HG03521 (cell line): ENCODE data around the gene USP12.
"Not testable (repeated sequence)": the region's sequence is repeated elsewhere in the genome, so short reads cannot be mapped to it uniquely, and the experiment has no call there.

ENCODE experiments used
- ATAC-seq: cut with Tn5 transposase; IDR thresholded peaks from one replicate; pipeline ENCODE4 v1.9.1; 2021; ENCODE audit warnings: mild to moderate bottlenecking, moderate library complexity; ENCODE audit not compliant: unreplicated experiment

The USP12 gene

DNA sequence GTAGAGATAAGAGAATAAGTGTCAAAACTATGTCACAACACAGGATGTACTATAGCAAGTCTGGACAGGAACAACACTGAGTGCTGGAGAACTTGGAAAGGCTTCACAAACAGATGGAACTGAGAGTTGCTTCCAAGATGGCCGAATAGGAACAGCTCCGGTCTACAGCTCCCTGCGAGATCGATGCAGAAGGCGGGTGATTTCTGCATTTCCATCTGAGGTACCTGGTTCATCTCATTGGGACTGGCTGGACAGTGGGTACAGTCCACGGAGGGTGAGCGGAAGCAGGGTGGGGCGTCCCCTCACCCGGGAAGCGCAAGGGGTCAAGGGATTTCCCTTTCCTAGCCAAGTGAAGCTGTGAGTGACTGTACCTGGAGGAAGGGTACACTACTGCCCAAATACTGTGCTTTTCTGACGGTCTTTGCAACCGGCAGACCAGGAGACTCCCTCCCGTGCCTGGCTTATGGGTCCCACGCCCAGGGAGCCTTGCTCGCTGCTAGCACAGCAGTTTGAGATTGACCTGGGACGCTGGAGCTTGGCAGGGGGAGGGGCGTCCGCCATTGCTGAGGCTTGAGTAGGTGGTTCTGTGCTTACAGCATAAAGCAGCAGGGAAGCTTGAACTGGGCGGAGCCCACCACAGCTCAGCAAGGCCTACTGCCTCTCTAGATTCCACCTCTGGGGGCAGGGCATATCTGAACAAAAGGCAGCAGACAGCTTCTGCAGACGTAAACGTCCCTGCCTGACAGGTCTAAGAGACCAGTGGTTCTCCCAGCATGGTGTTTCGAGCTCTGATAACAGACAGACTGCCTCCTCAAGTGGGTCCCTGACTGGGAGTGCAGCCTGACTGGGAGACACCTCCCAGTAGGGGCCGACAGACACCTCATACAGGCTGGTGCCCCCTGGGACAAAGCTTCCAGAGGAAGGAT is 46.0 kb downstream of the USP12 start:
- no peak for ATAC-seq

DNA sequence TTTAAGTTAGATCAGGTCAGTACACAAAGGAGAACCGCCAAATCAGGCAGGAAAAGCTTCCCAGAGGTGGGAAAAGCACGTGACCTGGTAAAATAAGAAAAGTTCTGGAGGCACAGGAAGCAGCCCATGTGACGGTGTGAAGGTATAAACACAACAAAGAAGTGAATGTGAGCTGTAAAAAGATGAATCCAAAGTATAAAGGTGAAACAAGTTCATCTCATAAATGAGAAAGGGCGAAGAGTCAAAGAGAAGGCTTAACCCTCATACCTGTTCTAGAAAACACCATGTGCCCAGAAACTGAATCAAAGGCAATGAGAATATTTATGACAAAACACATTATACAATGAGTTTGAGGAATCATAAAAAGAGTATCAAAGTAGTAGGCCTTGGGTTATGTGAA is 47.0 kb downstream of the USP12 start:
- ATAC-seq = no peak

DNA sequence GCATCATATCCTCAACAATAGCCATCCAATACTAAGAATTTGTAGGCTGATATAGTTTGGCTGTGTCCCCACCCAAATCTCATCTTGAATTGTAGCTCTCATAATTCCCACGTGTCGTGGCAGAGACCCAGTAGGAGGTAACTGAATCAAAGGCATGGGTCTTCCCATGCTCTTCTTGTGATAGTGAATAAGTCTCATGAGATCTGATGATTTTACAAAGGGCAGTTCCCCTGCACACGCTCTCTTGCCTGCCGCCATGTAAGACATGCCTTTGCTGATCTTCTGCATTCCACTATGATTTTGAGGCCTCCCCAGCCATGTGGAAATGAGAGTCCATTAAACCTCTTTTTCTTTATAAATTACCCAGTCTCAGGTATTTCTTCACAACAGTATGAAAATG is 48.2 kb downstream of the USP12 start:
- ATAC-seq = not testable (repeated sequence)

DNA sequence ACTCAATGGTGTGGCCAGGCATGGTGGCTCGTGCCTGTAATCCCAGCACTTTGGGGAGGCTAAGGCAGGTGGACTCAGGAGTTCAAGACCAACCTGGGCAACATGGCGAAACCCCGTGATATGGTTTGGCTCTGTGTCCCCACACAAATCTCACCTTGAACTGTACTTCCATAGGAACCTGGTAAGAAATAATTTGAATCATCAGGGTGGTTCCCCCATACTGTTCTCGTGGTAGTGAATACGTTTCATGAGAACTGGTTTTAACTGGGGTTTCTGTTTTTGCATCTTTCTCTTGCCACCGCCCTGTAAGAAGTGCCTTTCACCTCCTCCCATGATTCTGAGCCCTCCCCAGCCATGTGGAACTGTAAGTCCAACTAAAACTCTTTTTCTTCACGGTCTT is 49.6 kb downstream of the USP12 start:
- ATAC-seq = no peak

DNA sequence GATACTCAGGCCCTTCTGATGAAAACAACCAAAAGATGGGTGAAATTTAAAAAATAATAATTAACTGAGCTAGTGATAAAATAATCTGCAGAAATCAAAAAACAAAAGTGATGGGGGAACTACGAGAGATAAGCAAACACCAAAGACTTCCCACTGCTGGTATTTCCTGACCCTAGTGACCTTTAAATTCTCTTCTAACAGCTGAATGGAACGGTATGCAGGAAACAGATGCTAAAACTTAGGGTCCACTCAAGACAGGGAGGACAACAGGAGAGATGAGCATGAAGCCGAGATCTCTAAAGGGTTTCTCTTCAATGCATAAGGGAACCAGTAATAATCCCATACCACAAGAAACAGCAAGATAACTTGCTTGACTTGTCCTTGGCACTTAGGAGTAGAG is 50.8 kb downstream of the USP12 start:
- no peak for ATAC-seq

DNA sequence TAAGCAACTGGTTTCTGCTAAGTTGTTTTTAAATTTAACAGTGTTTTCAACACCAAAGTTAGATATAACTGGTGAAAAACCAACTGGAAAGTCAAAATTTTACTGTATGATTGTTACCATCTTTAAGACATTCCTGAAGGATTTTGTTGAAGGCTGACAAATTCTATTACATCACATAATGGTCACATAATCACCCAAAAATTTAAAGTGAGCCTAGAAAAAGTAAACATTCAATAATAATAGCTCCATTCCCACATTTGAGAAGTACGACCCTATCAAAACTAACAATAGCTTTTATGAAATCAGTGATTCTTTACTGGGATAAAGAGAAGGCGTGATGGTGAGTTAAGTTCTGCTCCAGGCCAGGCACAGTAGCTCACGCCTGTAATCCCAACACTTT is 51.6 kb downstream of the USP12 start:
- no peak for ATAC-seq

DNA sequence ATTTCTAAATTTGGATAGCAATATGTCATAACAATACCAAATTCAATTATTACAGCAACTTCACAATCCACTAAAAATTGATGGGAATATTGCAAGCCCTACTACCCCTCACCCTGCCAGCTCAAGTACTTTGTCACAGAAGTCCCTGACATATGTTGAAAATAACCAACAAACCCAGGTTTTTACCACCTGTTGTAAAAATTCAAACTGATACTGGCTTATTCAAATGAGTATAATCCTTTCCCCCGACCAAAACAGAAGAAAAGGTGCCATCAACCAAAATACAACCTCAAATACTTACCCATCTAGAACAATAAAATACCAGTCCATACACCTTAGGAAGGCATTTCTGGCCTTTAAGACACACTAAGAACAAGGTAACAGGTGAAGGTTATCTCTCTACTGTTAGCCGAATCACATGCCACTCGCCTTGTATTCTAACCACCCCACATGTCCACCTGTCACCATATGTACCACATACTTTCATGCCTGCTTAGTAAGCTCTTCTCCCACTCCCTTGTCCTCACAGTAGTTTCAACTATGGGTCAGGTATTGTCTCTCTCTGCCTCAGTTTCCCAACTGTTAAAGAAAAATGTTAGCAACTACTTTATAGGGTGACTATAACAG is 53.1 kb downstream of the USP12 start:
- ATAC-seq = no peak

DNA sequence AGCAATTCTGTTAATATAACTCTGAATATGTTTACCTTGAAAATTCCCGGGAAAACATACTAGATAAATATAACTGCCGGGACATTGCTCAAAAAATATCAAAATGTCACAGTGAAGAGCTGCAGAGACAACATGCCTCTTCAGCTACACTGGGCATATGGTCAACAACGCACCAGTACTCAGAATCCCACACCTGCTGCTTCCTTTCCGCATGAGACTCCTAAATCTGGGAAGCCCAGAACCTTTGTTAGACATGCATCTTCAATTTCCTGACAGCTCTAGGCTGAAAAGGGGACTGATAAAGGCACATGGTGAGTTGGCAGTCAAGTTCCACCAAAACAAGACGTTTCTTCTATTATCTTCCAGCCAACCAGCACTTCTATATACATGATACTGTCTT is 53.7 kb downstream of the USP12 start:
- ATAC-seq = no peak

DNA sequence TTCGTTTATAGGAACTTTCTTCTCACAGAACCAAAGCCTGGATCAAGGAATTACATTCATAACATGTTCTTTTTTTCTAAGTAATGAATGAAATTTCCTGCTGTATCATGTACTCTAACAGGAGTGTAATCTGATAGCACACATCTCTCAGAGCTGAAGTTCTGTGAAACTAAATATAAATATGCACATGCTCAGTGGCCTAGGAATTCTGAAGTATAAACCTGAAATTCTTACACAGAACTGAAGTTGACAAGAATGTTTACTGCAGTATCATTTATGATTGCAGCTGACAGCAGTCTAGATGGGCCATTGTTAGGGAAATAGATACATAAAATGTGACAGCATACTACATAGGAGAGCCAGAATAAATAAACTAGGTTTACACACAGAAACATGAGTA is 54.5 kb downstream of the USP12 start:
- ATAC-seq = no peak

DNA sequence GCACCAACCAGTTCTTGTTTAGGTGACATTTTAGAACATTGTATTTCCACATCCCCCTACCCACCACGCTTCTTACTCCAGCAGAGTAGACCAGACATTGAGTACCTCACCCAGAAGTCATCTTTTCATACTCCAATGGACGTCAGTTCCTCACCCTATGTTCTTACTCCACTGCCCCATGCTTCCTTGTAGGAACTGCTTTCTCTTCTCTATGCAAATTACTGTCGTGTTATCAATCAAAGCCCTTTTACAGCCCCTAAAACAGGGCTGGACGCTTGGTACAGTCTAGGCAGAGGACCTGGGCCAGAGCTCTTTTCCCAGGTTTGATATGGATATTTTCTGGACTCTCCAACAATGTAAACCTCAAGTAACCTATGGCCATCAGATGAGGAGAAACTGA is 58.2 kb downstream of the USP12 start:
- ATAC-seq = no peak

DNA sequence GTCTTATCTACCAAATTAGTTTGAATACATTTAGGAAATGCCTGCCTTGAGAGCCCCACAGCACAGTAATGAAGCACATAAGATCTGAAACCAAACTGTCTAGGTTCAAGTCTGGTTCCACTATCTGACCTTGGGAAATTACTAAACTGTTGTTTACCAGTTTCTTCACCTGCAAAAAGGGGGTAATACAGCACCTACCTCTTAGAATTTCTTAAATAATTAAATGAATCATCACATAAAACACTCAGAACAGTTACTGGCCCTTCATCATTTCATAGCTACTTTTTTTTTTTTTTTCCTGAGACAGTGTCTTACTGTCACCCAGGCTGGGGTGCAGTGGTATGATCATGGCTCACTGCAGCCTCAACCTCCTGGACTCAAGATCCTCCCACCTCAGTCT is 59.6 kb downstream of the USP12 start:
- ATAC-seq = no peak

DNA sequence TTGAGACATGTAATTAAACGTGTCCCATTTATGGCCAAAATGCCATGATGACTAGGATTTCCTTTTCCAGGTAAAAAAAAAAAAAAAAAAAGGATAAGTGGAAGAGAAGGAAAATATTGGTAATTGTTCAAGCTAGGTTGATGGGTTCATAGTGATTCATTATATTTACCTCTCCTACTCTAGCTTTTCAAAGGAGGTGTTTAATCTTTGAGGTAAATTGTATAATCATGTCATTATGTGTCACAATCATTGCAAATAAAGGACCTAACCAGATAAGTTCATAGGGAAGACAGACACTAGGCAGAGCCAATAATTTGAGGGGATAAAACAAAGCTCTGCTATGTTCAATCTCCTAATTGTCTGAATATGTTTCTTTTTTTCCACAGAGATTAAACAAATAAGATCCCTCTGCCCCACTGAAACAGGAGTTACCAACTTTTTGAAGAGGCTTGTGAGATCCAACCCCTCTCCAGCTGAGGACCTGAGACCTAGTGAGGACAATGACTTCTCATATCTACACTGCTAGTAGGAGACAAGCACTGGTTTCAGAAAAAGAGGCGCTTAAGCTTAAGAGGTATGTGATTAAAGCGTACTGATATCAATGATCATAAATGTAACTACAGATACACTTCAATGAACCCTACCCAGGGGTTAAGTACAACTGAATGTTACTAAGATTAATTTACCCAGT is 61.4 kb downstream of the USP12 start:
- ATAC-seq = no peak

DNA sequence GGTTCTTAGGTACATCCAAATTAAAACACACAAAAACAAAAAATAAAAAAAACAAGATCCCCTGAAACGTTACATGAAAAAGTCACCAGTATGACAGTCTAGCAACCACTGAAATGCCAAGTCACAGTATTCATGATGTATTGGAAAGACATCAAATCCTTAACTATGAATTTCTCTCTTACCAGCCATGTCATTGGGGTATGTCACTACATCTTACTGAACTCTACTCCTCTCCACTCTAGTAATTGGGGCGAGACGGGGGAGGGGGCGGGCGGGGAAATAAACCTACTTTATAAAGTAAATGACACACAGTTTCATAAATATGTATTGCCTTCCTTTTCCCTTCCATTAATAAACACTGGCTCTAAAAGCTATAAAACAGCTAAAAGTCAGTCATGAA is 65.5 kb downstream of the USP12 start:
- ATAC-seq = no peak

DNA sequence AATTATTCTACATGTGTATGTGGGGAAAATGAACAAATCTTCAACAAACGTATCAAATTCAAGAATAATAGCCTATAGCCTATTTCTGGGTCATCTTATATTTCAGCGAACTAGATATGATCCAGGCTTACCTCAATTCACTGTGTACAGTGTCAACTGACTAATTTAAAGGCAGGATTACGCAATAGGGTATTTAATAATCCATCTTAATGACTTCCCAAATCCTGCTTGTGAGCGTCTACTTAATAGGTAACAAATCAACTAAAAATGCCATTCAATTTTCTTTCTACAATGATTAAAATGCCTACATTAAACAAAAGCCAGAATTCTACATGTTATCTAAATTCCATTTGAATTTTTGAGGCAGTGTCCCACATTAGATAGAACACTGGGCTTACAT is 67.0 kb downstream of the USP12 start:
- no peak for ATAC-seq

DNA sequence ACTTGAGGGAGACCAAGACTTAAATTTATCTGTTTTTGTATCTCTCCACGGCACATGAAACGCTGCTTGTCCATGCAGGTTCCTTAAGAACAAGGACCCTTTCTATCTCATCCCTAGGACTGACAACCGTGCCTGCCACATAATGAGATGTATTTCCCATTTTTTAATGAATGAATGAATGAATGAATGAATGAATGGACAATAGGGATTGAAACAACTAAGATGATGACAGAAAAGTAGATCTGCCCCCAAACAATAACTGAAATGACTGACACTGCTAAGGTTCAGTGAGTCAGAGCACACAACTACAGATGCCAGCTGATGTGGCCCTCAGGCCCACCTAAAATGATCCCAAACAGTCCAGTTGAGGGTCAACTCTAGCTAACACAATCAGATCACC is 69.8 kb downstream of the USP12 start:
- ATAC-seq = no peak

DNA sequence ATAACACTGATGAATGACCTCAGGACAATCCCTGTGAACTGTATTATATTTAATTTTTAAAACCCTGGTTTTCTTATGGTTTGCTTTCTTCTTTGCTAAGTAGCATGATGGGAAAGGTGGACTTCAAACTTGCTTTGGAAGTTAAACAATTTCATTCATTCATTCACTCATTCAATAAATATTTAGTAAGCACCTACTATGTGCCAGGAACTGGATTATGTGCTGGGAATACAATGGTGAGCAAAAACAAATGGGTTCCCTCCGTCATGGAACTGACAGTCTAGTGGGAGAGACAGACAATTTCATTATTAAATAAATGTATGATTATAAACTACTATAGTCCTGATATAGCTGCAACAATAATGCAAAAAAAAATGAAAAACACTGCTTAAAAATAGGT is 70.3 kb downstream of the USP12 start:
- ATAC-seq = no peak

DNA sequence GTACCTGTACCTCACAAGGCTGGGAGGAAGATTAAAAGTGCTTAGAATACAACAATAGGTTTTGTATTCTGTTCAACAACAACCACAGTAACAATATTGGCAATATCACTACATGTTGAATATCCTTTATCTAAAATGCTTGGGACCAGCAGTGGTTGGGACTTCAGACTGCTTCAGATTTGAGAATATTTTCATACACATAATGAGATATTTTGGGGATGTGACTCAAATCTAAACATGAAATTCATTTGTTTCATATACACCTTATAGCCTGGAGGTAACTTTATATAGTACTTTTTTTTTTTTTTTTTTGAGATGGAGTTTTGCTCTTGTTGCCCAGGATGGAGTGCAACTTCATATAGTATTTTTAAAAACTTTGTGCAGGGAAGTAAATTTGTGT is 73.9 kb downstream of the USP12 start:
- no peak for ATAC-seq

DNA sequence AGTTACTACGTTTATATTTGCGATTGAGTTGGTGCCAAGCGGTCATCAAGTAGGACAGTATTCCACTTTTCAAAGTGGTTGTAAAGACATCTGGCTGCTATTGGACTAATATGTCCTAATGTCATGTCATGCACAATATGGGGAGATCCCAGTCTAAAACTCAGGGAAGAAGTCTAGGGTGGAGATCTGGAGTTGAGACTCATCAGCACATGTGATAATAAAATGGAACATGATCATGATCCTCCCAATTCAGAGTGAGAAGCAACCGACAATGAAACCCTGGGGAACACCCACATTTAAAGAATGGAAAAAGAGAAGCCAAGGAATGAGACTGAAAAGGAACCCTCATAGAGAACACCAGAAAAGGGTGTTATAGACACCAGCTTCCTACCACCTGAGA is 80.2 kb downstream of the USP12 start:
- ATAC-seq = no peak

DNA sequence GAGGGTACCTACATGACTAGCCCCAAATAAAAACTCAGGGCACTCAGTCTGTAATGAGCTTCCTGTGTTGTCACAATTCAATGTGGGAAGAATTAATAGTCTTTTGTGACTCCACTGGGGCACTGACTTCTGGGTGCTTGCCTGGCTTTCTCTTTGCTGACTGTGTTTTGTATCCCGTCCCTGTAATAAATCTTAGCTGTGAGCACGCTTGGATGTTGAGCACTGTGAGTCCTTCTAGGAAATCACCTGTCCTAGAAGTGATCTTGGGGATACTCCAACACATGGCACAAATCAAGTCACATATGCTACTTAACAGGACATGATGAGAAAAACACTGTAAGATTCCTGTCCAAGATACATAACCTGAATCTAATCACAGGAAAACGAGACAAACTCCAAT is 83.0 kb downstream of the USP12 start:
- ATAC-seq = no peak

DNA sequence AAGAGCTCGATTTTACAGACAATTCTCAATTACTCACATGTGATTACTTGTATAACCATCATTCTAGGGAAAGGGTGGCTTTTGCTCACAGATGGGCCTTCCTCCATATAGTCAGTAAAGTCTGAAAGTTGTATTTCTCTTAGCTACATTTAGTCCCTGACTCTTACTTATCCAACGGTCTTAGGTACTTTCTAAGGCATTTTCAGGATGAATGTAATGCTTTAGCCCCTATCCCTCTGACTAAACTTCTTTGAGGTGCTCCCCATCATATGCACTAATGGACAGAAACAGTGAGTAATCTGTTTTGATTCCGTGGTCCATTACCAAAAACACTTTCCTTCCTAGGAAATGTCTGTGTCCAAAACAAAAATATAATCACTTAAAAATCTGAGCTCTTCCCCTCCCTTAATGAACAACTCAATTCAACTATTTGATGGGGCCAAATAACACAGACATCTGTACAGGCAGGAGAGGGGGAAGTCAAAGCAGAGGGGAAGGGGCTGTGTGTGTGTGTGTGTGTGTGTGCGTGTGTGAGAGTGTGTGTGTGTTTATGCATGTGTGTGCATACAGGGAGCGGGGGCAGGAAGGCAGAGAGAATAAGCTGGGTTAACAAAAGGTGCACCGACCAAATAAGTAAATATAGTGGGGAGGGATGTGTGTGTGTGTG is 84.9 kb downstream of the USP12 start:
- ATAC-seq = no peak

DNA sequence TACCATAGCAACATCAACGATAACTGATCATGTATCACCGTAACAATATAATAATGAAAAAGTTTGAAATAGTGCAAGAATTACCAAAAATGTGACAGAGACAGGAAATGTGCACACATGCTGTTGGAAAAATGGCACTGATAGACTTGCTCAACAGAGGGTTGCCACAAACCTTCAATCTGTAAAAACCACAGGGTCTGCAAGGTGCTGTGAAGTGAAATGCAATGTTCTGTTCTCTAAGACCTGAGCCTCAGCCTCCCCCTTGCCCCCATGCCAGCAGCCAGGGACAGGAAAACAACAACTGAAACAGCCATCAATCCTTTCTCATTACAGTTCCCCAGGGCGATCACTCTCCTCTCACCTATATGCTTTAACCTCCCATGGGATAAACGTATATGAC is 88.4 kb downstream of the USP12 start:
- ATAC-seq = no peak
